ENCODE results near the gene CALHM2. TPM values are rescaled to one million over a fixed set of nuclear protein-coding genes. Genes with fewer than 3 reads are reported as not detected.

CALHM2 gene
- polyA plus RNA-seq, 2 of the 4 experiments (the other 2 are of a cell fraction) = 2.5 to 2.6 TPM

DNA sequence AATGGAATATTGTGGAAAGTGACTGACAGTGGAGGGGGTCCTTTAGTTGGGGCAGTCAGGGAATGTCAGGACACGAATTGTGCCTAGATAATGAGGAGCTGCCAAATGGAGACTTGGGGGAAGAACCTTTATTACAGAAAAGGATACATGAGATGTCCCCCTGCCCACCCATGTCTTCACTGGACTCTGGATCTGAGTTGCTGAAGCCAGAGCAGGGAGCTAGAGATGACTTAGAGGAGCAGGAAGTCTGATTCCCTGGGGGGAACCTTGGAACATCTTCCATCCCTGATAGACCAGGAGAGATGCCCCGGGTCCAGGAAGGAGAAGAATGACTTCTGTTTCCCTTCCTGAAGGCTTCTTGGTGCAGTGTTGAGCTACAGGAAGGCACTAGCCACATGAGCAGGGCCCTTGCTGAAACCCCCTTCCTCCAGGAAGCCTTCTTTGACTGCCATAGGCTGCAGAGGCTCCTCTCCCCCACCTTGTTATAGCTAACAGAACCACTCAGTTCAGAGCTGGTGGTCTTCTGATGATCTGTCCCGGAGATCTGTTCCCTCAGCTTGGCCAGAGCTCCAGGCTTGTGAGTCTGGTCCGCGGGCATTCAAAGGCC lies 40.6 kb upstream of the CALHM2 start:
- TF ChIP-seq, protein P1, sequence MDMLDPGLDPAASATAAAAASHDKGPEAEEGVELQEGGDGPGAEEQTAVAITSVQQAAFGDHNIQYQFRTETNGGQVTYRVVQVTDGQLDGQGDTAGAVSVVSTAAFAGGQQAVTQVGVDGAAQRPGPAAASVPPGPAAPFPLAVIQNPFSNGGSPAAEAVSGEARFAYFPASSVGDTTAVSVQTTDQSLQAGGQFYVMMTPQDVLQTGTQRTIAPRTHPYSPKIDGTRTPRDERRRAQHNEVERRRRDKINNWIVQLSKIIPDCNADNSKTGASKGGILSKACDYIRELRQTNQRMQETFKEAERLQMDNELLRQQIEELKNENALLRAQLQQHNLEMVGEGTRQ (IDR thresholded peaks at IDR 0.05) = no peak
- TF ChIP-seq RFX5 (IDR thresholded peaks at IDR 0.05) (no peak), ZFP36 (IDR thresholded peaks at IDR 0.05; ENCODE audit: borderline replicate concordance, partially characterized antibody) (peak; percentile 52), ZC3H11A (IDR thresholded peaks at IDR 0.05) (no peak), CEBPB (IDR thresholded peaks at IDR 0.05) (no peak)
- H3K9me3 ChIP-seq = no peaks in the 10 kb centered on the region
- POLR2A ChIA-PET = no interaction called here
- peak overlapping the region; percentile 35; the same call in 2 of the 3 replicates for H3K4me2 ChIP-seq
- CTCF ChIA-PET = interaction anchor here (0.6 to 4.0 kb wide), 18 partner anchors 8 to 426 kb away, joined by 3 to 17 read pairs (median 4); no protein-coding TSS in a partner anchor
- H3K27ac ChIP-seq = no peak overlapping the region
- DNase-seq (ENCODE audit: low read depth in 1 of 2, low spot score in 1 of 2) = no peak
- H3K4me3 ChIP-seq = no peak overlapping the region
- no peak for FAIRE-seq
- 85% methylated on average over 5 of the region's 5 CpGs for WGBS (ENCODE audit: missing lambda C conversion rate)
- peaks cover 13% of the 10 kb centered on the region for H3K4me1 ChIP-seq
- ATAC-seq = no peak

DNA sequence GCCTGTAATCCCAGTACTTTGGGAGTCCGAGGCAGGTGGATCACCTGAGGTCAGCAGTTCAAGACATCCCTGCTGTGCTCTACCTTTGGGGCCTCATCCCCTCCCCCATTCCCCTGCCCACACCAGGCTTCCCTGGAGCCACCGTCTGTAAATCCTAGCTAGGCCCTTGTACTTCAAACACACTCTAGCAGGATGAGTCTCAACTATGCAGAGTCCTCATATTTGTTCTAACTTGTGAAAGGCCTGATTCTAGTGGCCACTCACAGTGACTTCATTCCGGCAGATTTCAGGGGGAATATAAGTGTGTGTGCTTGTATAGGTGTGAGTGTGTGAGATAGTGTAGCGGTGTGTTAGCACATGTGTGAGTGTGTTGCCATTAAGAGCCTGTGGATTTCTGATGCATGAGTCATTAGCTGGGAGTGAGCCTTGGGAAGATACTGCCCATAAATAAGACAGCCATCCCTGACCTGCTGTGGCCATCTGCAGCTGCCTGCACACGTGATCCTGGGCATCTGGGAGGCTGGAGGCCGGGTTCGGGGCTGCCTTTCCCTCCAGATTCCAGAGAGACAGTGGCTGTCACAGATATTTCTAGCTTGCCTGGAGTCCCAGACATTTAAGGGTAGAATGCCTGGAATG lies 39.7 kb upstream of the CALHM2 start:
- Histone ChIP-seq H3K9me3 (no peaks in the 10 kb centered on the region), H3K4me1 (peaks cover 13% of the 10 kb centered on the region), H3K4me3 (no peak overlapping the region), H3K4me2 (peak overlapping the region; percentile 35; the same call in 2 of the 3 replicates), H3K27ac (no peak overlapping the region)
- POLR2A ChIA-PET = no interaction called here
- DNase-seq (ENCODE audit: low read depth in 1 of 2, low spot score in 1 of 2) (peak; percentile 68 to 77), ATAC-seq (peak; percentile 69 to 74), FAIRE-seq (no peak)
- WGBS (ENCODE audit: missing lambda C conversion rate) = 54% methylated on average over 7 of the region's 7 CpGs
- CTCF ChIA-PET = interaction anchor here (0.9 to 4.0 kb wide), 11 partner anchors 9 to 194 kb away, joined by 3 to 17 read pairs (median 4); no protein-coding TSS in a partner anchor
- TF ChIP-seq FOSL2 (IDR thresholded peaks at IDR 0.05) = peak; percentile 57
- TF ChIP-seq FOSL2 (CRISPR knock-in tag; IDR thresholded peaks at IDR 0.05) = peak; percentile 61
- no peak for TF ChIP-seq MAZ (IDR thresholded peaks at IDR 0.05; ENCODE audit: borderline replicate concordance, low read depth, low read length)
- TF ChIP-seq EHMT2 (IDR thresholded peaks at IDR 0.05; ENCODE audit: low read depth) = no peak
- TF ChIP-seq, protein P2, sequence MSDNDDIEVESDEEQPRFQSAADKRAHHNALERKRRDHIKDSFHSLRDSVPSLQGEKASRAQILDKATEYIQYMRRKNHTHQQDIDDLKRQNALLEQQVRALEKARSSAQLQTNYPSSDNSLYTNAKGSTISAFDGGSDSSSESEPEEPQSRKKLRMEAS (IDR thresholded peaks at IDR 0.05) = peak; percentile 32
- no peak for TF ChIP-seq JUN (IDR thresholded peaks at IDR 0.05)
- no peak for TF ChIP-seq HOXA7 (CRISPR knock-in tag; IDR thresholded peaks at IDR 0.05)
- no peak for TF ChIP-seq FOXS1 (CRISPR knock-in tag; IDR thresholded peaks at IDR 0.05)
- TF ChIP-seq, protein P1 (IDR thresholded peaks at IDR 0.05) = peak; percentile 59

DNA sequence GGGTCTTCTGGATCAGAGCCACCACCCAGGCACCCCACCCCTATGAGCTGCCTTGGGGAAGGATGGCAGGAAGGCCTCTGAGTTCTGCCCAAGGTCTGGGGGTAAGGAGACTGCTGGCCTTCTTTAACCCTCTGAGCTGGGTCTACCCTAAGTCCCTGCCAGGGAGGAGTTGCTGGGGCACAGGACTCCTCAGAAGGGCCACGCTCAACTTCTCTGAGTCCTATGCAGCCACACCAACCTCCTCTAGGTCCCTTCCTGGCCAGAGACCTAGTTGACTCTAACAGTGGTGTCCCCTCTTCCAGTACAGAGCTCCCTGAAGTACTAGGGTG lies 38.8 kb upstream of the CALHM2 start:
- Histone ChIP-seq H3K9me3 (no peaks in the 10 kb centered on the region), H3K4me3 (no peak overlapping the region), H3K27ac (no peak overlapping the region), H3K4me2 (no peak overlapping the region), H3K4me1 (peaks cover 13% of the 10 kb centered on the region)
- TF ChIP-seq, protein P3, sequence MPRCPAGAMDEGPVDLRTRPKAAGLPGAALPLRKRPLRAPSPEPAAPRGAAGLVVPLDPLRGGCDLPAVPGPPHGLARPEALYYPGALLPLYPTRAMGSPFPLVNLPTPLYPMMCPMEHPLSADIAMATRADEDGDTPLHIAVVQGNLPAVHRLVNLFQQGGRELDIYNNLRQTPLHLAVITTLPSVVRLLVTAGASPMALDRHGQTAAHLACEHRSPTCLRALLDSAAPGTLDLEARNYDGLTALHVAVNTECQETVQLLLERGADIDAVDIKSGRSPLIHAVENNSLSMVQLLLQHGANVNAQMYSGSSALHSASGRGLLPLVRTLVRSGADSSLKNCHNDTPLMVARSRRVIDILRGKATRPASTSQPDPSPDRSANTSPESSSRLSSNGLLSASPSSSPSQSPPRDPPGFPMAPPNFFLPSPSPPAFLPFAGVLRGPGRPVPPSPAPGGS (IDR thresholded peaks at IDR 0.05) = no peak
- no peak for TF ChIP-seq MAFK (IDR thresholded peaks at IDR 0.05; ENCODE audit: partially characterized antibody)
- no peak for TF ChIP-seq POLR2AphosphoS2 (conservative IDR thresholded peaks at IDR 0.05; ENCODE audit: low read length)
- TF ChIP-seq, protein P4, sequence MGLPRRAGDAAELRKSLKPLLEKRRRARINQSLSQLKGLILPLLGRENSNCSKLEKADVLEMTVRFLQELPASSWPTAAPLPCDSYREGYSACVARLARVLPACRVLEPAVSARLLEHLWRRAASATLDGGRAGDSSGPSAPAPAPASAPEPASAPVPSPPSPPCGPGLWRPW (IDR thresholded peaks at IDR 0.05) = no peak
- TF ChIP-seq NPAS2 (CRISPR knock-in tag; IDR thresholded peaks at IDR 0.05; ENCODE audit: borderline replicate concordance) = no peak
- no peak for TF ChIP-seq ZFP36 (IDR thresholded peaks at IDR 0.05; ENCODE audit: borderline replicate concordance, partially characterized antibody)
- TF ChIP-seq RNF2 (IDR thresholded peaks at IDR 0.05; ENCODE audit: borderline replicate concordance, low read depth) = no peak
- TF ChIP-seq EP300 (IDR thresholded peaks at IDR 0.05) = no peak
- TF ChIP-seq KDM5A (IDR thresholded peaks at IDR 0.05) = no peak
- TF ChIP-seq, protein P5, sequence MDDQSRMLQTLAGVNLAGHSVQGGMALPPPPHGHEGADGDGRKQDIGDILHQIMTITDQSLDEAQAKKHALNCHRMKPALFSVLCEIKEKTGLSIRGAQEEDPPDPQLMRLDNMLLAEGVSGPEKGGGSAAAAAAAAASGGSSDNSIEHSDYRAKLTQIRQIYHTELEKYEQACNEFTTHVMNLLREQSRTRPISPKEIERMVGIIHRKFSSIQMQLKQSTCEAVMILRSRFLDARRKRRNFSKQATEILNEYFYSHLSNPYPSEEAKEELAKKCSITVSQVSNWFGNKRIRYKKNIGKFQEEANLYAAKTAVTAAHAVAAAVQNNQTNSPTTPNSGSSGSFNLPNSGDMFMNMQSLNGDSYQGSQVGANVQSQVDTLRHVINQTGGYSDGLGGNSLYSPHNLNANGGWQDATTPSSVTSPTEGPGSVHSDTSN (IDR thresholded peaks at IDR 0.05) = no peak
- TF ChIP-seq HEYL (CRISPR knock-in tag; IDR thresholded peaks at IDR 0.05) = no peak
- TF ChIP-seq BHLHE40 (IDR thresholded peaks at IDR 0.05; ENCODE audit: low read depth, low read length) = no peak
- TF ChIP-seq ZSCAN20 (CRISPR knock-in tag; IDR thresholded peaks at IDR 0.05) = no peak
- no peak for TF ChIP-seq FOSL2 (IDR thresholded peaks at IDR 0.05)
- TF ChIP-seq FOSL2 (CRISPR knock-in tag; IDR thresholded peaks at IDR 0.05) = no peak
- no peak for TF ChIP-seq CHD2 (IDR thresholded peaks at IDR 0.05; ENCODE audit: low read length, partially characterized antibody)
- TF ChIP-seq FOXS1 (CRISPR knock-in tag; IDR thresholded peaks at IDR 0.05) = no peak
- no peak for TF ChIP-seq TFCP2L1 (CRISPR knock-in tag; IDR thresholded peaks at IDR 0.05)
- no peak for TF ChIP-seq ESRRA (IDR thresholded peaks at IDR 0.05; ENCODE audit: borderline replicate concordance, low read length)
- FAIRE-seq (no peak), DNase-seq (ENCODE audit: low read depth in 1 of 2, low spot score in 1 of 2) (no peak), ATAC-seq (peak; percentile 9 to 13; a peak in 3 of 6 replicates)
- 90% methylated on average over 1 of the region's 1 CpG for WGBS (ENCODE audit: missing lambda C conversion rate)
- ChIA-PET CTCF (interaction anchor here (0.7 to 4.0 kb wide), 9 partner anchors 8 to 102 kb away, joined by 3 to 17 read pairs (median 3); no protein-coding TSS in a partner anchor), POLR2A (no interaction called here)
